ENCODE results near the gene AKNA. TPM values are rescaled to one million over a fixed set of nuclear protein-coding genes. Genes with fewer than 3 reads are reported as not detected.

The AKNA gene
- polyA plus RNA-seq, 1 donor from 2014 or later = 25.4 TPM

GRCh38 chr9:114369216-114370130 is 18.3 kb downstream of the AKNA start:
- Mint-ChIP-seq H3K27me3 (peaks cover 2% of the 10 kb centered on the region), H3K4me3 (peak overlapping the region in 3 of 4 donors; percentile 15 to 75 (median 35)), H3K4me1 (peaks cover 39 to 83% (median 66%) of the 10 kb centered on the region in 3 donors), H3K36me3 (peaks cover 9% of the 10 kb centered on the region), H3K9me3 (peaks cover 0 to 4% (median 0%) of the 10 kb centered on the region in 3 donors), H3K27ac (peak overlapping the region; percentile 33 to 96 (median 92))

- peaks cover 42 to 86% (median 69%) of the 10 kb centered on the region in 3 donors for H3K4me1 Mint-ChIP-seq
- H3K9me3 Mint-ChIP-seq = peaks cover 0 to 4% (median 0%) of the 10 kb centered on the region in 3 donors
- H3K4me3 Mint-ChIP-seq = peak overlapping the region in 3 of 4 donors; percentile 70 to 82 (median 80)
- peaks cover 16% of the 10 kb centered on the region for H3K36me3 Mint-ChIP-seq
- H3K27ac Mint-ChIP-seq = peak overlapping the region; percentile 95 to 96 (median 96)
- peaks cover 2% of the 10 kb centered on the region for H3K27me3 Mint-ChIP-seq
These were observed 19.8 kb downstream of the AKNA start for GRCh38 chr9:114367772-114368569.

- Mint-ChIP-seq H3K27ac (peak overlapping the region; percentile 95 to 96 (median 96)), H3K36me3 (peaks cover 16% of the 10 kb centered on the region), H3K4me1 (peaks cover 39 to 84% (median 67%) of the 10 kb centered on the region in 3 donors), H3K27me3 (peaks cover 2% of the 10 kb centered on the region), H3K9me3 (peaks cover 0 to 4% (median 0%) of the 10 kb centered on the region in 3 donors), H3K4me3 (peak overlapping the region; percentile 53 to 87 (median 80))
These were observed 20.4 kb downstream of the AKNA start for GRCh38 chr9:114367366-114367765.

DNA sequence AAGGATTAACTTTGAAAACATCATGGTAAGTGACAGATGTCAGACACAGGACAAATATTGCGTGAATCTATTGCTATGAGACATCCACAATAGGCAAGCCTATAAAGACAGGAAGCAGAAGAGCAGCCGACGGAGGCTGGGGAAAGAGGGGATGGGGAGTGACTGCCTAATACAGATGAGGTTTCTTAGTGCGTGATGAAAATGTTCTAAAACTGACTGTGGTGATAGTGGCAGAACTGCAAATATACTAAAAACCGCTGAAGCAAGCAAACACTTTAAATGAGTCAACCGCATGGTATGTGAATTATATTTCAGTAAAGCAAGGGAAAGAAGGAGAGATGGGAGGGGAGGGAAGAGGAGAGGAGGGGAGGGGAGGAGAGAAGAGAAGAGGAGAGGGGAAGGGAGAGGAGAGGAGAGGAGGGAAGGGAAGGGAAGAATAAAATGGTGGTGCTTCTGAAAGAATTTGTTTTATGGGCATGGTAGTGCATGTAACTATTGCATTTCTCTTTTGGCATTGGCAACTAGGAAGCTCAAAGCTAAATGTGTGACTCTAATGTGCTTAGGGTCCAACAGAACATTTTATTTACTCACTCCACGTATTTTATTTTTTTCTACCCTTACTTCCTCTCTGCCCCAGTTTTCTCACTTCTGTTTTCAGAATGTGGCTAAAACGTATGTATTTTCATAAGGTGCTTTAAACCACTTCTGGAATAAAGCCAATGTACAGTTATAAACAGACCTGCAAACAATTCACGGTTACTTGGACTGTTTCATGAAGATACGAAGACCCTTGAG is 21.3 kb downstream of the AKNA start:
- Mint-ChIP-seq H3K4me1 (peaks cover 32 to 77% (median 59%) of the 10 kb centered on the region in 3 donors), H3K36me3 (peaks cover 16% of the 10 kb centered on the region), H3K27me3 (no peaks in the 10 kb centered on the region), H3K27ac (peak overlapping the region; percentile 95 to 96 (median 96)), H3K4me3 (peak overlapping the region; percentile 53 to 87 (median 80)), H3K9me3 (peaks cover 0 to 4% (median 0%) of the 10 kb centered on the region in 3 donors)

- Mint-ChIP-seq H3K4me1 (peaks cover 34 to 72% (median 55%) of the 10 kb centered on the region in 3 donors), H3K27me3 (no peaks in the 10 kb centered on the region), H3K9me3 (peaks cover 0 to 4% (median 0%) of the 10 kb centered on the region in 3 donors), H3K36me3 (peaks cover 19% of the 10 kb centered on the region), H3K27ac (peak overlapping the region; percentile 76 to 97 (median 89)), H3K4me3 (peak overlapping the region in 3 of 4 donors; percentile 31 to 91 (median 87))
These were observed 22.6 kb downstream of the AKNA start for GRCh38 chr9:114365194-114365593.

DNA sequence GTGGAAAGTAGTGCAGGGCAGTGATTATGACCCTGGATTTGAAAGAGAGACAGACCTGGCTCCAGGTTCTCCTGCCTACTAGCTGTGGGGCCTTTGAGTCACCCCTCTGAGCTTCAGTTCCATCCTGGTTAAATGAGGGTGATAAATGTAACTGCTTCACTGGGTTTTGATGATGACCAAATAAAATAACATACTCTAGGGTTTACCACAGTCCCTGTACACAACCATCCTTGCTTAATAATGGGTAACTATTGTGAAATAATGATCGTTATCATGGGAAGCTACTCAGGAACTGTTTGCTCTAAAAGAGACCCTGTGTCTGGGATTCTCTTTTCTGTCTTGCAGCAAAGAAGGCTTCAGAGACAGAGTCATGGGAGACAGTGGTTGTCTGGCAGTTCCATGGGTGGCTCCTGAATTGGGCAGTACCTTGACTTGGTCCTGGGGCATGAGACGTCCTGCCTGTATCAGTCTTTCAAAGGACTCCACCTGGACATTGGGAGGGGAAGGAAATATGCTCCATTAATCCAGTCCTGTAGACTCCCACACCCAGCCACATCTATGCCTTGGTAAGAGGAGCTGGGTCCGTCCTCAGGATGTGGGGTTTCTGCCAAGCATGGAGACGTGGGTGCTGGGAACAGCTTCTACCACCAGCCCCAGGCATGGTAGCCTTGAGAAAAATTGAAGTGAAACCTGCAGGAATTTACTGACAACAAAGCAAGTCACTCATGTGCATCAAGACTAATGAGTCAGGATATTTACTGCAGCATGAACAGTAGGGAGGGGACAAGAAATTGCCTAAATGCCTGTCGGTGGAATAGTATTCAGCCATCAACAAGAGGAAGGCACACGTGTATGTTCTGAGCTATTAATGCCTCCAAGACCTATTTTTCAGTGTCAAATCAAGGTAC is 23.4 kb downstream of the AKNA start:
- Mint-ChIP-seq H3K4me1 (peaks cover 36 to 64% (median 53%) of the 10 kb centered on the region in 3 donors), H3K27me3 (no peaks in the 10 kb centered on the region), H3K27ac (peak overlapping the region; percentile 76 to 97 (median 89)), H3K4me3 (peak overlapping the region; percentile 31 to 91 (median 60)), H3K36me3 (peaks cover 15% of the 10 kb centered on the region), H3K9me3 (peaks cover 0 to 4% (median 0%) of the 10 kb centered on the region in 3 donors)

DNA sequence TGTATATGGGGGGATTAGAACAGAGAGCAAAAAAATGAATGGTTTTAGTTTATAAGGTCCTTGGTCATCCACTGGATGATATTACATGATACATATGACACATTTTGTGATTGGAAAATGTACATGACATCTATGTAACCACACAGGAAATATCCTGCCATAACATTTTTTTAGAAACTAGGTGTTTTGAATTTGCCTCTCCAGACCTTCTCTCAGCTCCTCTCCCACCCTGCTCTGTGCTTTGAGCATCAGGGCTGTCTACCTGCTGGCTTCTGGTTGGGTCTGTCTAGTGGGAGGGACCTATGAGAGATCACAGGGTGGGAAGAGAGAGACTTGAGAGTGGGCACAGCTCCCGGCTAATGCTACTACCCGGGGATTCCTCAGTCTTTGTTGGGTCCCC is 24.4 kb downstream of the AKNA start:
- H3K27ac Mint-ChIP-seq = peak overlapping the region; percentile 76 to 97 (median 89)
- peaks cover 15% of the 10 kb centered on the region for H3K36me3 Mint-ChIP-seq
- H3K9me3 Mint-ChIP-seq = peaks cover 0 to 4% (median 0%) of the 10 kb centered on the region in 3 donors
- H3K27me3 Mint-ChIP-seq = no peaks in the 10 kb centered on the region
- H3K4me3 Mint-ChIP-seq = peak overlapping the region in 2 of 4 donors; percentile 31 to 91
- peaks cover 38 to 59% (median 48%) of the 10 kb centered on the region in 3 donors for H3K4me1 Mint-ChIP-seq

DNA sequence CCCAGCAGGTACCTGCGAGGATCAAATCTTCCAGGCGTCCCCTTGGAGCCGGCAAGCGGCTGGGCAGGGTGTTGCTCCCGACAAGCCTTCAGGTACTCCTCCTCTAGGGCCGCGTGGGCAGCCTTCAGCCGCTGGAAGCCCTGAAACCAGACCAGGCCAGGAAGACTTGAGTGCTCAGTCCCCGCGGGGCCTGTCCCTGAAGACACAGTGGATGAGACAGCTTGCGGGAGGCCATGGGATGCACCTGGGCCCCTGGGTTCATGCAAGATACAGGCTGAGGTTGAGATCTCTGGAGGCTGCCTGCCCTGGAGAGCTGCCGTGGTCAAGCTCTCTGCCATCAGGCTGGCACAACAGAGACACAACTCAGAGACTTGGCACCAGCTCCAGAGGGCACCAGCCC is 25.4 kb downstream of the AKNA start:
- Mint-ChIP-seq H3K27ac (peak overlapping the region; percentile 76 to 97 (median 89)), H3K4me1 (peaks cover 40 to 51% (median 40%) of the 10 kb centered on the region in 3 donors), H3K36me3 (peaks cover 15% of the 10 kb centered on the region), H3K9me3 (peaks cover 0 to 4% (median 0%) of the 10 kb centered on the region in 3 donors), H3K27me3 (no peaks in the 10 kb centered on the region), H3K4me3 (no peak overlapping the region)

- no peaks in the 10 kb centered on the region for H3K27me3 Mint-ChIP-seq
- H3K4me3 Mint-ChIP-seq = no peak overlapping the region
- H3K36me3 Mint-ChIP-seq = peaks cover 15% of the 10 kb centered on the region
- H3K4me1 Mint-ChIP-seq = peaks cover 34 to 44% (median 34%) of the 10 kb centered on the region in 3 donors
- peak overlapping the region; percentile 76 to 97 (median 83) for H3K27ac Mint-ChIP-seq
- H3K9me3 Mint-ChIP-seq = peaks cover 0 to 4% (median 0%) of the 10 kb centered on the region in 3 donors
These were observed 26.2 kb downstream of the AKNA start for GRCh38 chr9:114361542-114361941.

DNA sequence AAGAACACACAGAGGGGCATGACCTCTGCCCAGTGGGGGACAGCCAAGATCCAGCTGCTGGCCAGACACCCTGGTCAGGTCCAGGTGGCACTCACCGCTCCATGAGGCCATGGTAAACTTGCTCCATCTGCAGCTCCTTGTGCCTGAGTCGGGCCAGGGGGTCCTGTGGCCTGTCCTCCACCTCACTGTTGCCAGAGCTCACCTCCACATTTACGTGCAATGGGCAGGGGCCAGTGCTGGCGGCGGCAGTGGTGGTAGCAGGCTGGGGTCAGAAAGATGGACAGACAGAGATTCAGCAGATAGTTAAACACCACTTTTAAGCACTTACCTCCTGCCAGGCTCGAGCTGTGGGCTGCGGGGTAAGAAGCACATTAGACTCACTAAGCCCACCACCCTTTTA is 28.0 kb downstream of the AKNA start:
- Mint-ChIP-seq H3K4me3 (peak overlapping the region in 1 of 4 donors; percentile 64), H3K9me3 (peaks cover 0 to 2% (median 0%) of the 10 kb centered on the region in 3 donors), H3K36me3 (peaks cover 15% of the 10 kb centered on the region), H3K4me1 (peaks cover 27 to 31% (median 29%) of the 10 kb centered on the region in 3 donors), H3K27me3 (peaks cover 1% of the 10 kb centered on the region), H3K27ac (peak overlapping the region in 1 of 3 donors; percentile 76)

GRCh38 chr9:114357911-114358328 is 29.9 kb downstream of the AKNA start:
- Mint-ChIP-seq H3K9me3 (no peaks in the 10 kb centered on the region), H3K27me3 (peaks cover 1% of the 10 kb centered on the region), H3K36me3 (peaks cover 5% of the 10 kb centered on the region), H3K4me3 (no peak overlapping the region), H3K4me1 (peaks cover 8 to 13% (median 11%) of the 10 kb centered on the region in 3 donors), H3K27ac (peak overlapping the region in 2 of 3 donors; percentile 82 to 89)

DNA sequence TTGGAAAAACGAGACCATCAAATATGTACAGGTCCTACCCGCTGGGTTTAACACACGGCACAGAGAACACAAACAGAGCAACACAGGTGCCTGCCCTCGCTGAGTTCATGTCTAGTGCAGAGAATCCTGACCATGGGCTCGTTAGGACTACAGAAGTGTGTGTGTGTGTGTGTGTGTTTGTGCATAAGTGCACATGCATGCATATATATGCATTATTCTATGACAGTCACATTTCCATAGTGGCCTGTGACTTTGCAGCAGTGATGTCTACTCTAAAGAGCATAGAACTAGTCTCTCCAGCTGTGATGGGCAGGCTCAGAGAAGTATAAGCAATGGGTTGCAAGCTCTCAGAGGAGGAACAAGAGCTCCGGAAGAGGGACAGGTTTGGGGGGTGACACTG is 30.4 kb downstream of the AKNA start:
- Mint-ChIP-seq H3K9me3 (no peaks in the 10 kb centered on the region), H3K27ac (peak overlapping the region in 1 of 3 donors; percentile 71), H3K27me3 (peaks cover 1% of the 10 kb centered on the region), H3K4me3 (no peak overlapping the region), H3K4me1 (peaks cover 6 to 13% (median 8%) of the 10 kb centered on the region in 3 donors), H3K36me3 (peaks cover 5% of the 10 kb centered on the region)

- Mint-ChIP-seq H3K27me3 (peaks cover 1% of the 10 kb centered on the region), H3K4me1 (peaks cover 8 to 16% (median 11%) of the 10 kb centered on the region in 3 donors), H3K4me3 (no peak overlapping the region), H3K27ac (no peak overlapping the region), H3K9me3 (no peaks in the 10 kb centered on the region), H3K36me3 (peaks cover 5% of the 10 kb centered on the region)
These were observed 31.0 kb downstream of the AKNA start for GRCh38 chr9:114356792-114357191.
